GM18870 (cell line): ENCODE data around the gene KHSRP.
"Not testable (repeated sequence)": the region's sequence is repeated elsewhere in the genome, so short reads cannot be mapped to it uniquely, and the experiment has no call there.

Experiments used
- ATAC-seq: cut with Tn5 transposase; IDR thresholded peaks from one replicate; pipeline ENCODE4 v1.9.1; 2021; ENCODE audit warnings: moderate library complexity; ENCODE audit not compliant: unreplicated experiment

The KHSRP gene

DNA sequence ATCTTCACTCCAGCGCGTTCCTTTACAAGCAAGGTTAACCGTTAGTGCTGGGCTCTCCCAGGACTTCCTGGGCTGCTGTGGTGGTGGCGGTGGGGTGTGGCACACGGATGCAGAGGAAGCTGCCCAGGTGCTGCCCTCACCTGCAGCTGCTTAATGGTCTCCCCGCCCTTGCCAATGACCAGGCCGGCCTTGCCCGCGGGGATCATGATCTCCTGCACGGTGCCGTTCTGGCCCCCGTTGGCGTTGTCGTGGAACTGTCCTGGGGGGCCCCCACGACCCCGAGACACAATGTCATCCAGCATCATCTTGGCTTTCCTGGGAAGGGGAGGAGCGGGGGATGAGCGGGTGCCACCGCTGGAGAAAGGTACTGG is 6.1 kb downstream of the KHSRP start:
- no peak for ATAC-seq

DNA sequence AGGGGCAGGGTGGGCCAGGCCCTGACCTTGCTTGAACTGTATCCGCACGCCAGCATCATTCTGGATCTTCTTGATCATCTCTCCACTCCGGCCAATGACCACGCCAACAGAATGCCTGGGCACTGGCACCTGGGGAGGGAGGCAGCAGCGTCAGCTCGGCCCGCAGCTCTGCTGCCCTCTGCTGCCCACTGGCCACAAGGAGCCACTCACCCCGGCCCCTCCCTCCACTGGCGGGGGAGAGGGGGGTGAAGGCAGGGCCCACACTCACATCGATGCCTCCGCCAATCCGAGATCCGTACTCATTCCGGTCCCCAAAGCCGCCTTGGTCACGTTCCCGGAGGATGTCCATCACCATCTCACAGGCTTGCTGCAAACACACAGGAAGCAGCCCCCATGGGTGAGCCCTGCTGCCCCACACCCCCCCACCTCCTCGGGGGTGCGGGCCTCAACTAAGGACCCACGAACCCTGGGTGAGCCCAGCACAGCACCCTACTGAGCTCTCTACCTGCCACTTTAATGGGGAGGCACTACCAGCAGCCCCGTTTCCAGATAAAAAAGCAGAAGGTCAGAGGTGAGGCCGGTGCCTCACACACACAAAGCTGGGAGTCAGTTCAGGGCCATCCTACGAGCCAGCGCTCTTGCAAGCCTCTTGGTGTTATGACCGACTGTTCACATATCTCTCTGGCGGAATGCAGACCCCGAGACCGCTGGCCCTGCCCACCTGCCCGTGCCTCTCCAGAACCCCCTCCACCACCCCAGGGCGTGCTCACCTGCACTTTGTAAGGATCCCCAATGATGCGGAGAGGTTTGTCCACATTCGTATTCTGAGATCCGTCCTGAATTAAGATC is 6.7 kb downstream of the KHSRP start:
- ATAC-seq: no peak

DNA sequence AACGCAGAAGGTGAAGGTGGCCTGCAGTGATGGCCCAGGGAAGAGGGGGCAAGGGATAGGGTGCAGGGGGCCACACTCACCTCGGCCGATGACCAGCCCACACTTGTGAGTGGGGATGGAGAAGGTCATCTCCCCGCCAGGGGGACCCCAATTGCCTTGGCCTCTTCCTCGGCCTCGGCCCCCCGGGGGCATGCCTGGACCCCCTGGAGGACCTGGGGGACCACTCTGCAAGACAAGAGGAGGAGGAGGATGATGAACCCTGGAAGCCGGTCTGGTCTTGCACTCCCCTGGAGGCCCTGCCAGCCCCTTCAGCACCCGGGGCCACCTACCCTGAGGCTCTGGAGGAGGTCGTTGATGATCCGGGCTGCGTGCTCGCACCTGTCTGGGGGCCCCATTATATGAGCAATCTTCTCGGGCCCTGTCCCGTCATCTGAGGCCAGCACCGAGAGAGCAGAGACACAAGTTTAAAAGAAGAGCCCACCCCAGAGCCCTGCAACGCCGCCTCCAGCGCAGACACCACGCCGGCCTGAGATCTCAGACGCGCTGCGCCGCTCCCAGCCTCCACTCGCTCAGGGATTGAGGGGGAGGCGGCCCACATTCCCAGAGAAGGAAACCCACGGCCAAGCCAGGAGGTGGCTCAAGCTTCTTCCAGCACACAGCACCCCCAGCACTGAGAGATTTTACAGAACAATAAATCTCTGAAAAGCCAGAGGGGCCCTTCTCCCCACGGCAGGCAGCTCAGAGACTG is 7.8 kb downstream of the KHSRP start:
- ATAC-seq: no peak

DNA sequence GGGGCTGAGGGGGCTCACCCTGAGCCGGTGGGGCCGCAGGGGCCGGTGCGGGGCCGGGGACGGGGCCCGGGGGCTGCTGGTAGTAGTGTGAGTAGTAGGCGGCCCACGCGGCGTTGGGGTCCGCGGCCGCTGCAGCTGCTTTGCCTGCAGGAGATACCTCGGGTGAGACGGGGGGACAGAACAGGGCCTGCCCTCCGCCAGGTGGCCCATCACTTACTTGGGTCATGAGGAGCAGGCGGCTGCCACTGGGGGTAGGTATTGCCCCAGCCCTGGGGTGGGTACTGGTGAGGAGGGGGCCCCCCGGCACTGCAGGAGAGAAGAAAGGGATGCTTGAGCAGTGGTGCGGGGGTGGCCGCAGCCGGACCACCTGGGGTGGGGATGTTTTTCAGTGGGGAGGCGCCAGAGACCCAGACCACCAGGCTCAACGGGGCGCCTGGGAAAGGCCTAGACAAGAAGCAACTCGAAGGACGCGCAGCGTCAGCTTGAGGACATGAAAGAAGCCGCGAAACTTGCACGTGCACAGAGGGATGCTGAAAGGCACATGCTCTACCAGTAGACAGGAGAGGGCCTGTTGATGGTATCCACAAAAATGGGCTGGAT is 8.9 kb downstream of the KHSRP start:
- ATAC-seq: no peak

DNA sequence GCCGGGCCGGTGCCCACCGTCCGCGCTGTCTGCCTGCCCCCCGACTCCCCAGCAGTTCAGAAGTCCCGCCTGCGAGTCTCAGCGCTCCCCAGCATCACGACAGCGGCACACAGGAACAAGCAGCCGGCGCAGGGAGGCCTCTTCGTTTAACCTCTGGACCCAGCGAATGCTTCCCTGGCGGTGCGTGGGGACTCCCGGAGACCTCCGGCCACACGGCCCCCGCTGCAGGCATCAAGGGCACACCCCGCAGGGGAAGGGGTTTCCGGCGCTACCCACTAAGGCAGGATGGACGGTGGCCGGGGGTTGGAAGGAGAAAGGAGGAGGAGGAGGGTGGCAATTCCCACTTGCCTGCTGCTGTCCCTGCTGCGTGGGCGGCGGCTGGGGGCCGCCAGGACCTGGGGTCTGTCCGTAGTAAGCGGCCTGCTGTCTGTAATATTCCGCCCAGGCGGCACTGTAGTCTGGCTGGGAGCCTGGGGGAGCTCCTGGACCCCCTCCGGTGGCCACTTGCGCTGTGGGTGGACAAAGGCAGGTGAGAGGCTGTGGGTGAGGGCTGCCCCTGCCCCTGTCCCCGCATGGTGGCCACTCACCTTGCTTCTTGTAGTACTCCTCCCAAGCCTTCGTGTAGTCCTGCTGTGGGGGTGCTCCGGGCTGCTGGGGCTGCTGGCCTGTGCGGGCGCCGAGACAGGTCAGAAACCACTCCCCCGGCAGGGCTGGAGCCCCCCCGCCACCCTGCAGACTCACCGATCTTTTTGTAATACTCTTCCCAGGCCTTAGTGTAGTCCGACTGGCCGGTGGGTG is 9.6 kb downstream of the KHSRP start:
- ATAC-seq: no peak

DNA sequence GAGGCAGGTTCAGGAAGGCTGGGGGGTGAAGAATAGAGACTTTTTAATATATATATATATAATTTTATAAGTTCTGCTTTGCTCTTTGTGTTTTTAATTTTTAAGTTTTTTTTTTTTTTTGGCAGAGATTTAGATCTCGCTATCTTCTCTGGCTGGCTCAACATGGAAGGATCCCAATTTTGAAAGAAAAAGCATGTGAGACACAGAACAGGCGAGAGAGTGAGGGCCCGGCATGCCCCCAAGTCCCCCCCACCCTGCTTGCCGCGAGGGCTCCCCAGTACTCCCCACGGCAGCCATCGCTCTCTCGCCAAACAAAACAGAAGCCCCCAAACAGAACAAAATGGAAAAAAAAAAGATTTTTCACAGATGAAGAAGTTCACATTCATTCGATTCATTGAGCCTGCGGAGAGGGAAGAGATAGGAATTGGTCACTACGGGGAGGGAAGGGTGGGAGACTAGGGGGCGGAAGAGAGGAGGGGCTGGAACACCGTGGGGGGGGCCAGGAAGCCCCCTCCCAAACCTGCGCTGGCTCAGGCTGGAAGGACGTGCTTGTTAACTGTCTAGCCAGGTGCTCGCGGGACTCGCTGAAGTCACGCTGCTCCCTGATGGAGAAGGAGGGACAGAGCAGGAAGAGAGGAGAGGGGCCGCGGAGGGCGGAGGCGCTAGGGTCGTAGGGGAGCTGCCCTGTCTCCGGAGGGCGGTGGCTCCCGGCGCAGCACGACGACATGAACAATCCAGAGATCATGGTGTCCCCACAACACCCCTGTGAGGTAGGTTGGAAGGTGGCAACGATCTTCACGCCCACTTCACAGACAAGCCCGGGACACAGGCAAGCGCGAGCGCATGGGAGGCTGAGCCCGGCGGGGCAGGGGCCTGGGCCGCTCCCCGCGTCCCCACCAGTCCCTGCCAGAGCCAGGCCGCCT is 10.6 kb downstream of the KHSRP start:
- ATAC-seq: no peak

DNA sequence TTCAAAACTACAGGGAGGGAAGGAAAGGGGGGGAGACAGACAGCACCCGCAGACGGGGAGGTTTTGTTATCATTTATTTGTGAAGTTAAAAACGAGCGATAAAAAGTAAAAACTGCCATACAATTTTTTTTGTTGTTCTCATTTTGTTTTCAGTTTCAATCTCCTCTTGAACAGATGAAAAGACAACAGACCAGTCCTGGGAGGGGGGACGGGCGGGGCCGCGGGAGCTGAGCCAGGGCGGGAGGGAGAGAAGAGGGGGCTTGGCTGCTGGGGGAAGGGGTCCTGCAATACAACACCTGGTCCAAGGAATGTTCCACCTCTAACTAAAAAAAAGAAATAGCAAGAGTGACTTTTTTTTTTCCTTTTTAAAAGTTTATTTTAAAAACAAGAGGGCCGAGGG is 11.3 kb downstream of the KHSRP start:
- no peak for ATAC-seq

DNA sequence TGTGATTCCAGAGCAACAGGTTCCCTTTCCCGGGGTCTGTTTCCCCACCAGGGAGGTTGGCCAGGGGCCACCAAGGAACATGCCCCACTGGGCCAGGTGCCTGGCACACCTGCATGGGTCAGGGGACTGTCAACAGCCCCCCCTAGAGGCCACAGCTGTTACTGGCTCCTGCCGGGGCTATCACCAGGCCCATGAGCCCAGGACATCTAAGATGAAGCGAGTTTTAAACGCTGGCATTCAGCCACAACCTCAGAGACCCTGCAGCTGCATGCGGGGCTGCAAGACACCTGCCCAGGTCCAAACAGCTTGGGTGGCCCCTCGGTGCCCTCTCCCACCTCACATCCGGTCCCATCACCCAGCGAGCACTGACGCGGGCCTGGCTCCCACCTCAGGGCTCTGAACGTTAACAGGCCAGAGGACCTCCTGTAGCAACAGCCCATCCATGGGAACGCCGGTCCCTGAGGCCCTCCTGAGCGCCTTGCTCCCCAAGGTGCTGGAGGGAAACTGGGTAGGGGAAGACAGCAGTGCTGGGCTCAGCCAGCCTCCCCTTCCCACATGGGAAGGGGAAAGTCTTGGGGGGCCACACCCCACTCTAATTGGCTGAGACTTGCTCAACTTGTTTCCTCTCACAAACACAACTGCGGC is 12.0 kb downstream of the KHSRP start:
- no peak for ATAC-seq

DNA sequence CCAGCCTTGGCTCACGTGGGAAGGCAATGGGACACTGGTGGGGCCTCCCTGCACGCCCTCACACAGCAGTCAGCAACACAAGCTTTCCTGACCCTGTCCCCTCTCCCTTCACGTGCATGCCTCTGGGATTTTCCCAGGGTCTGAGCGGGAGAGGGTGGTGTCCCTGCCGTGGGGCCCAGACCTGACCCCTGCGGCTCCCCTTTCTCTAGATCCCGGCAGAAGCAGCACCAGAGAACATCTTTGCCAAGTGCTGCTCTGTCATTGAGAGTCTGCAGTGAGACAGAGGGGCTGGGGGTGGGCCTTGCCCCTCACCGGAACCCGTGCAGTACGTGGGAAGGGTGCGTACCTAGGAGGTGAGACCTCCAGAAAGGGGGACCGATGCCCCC is 12.6 kb downstream of the KHSRP start:
- no peak for ATAC-seq

DNA sequence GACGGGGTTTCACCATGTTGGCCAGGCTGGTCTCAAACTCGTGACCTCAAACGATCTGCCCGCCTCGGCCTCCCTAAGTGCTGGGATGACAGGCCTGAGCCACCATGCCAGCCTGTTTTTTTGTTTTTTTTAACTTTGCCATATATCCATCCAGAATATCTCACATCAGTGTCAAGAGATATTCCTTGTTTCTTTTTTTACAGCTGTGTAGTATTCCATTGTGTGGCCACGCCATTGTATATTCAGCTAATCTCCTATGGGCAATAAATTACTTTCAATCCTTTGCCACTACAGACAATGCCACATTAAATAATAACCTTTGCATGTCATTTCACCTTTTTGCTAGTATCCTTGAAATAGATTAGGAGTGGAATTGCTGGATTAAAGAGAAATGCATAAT is 15.3 kb downstream of the KHSRP start:
- ATAC-seq: no peak

DNA sequence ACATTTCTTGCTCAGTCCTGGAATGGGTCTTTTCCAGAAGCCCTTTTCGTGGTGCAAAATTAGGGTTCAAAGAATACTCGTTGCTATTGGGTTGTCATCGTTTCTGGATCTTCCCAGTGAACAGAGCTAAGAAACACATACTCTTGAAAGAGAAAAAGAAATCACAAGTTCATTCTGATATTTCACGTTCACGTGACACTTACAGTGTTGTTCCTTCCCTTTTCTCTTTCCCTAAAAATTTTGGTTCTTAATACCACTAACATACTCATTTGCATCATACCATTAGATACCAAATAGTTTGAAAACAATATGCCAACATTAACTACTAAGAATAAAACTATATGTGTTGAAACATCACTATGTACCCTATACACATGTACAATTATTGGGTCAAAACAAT is 18.2 kb downstream of the KHSRP start:
- ATAC-seq: no peak

DNA sequence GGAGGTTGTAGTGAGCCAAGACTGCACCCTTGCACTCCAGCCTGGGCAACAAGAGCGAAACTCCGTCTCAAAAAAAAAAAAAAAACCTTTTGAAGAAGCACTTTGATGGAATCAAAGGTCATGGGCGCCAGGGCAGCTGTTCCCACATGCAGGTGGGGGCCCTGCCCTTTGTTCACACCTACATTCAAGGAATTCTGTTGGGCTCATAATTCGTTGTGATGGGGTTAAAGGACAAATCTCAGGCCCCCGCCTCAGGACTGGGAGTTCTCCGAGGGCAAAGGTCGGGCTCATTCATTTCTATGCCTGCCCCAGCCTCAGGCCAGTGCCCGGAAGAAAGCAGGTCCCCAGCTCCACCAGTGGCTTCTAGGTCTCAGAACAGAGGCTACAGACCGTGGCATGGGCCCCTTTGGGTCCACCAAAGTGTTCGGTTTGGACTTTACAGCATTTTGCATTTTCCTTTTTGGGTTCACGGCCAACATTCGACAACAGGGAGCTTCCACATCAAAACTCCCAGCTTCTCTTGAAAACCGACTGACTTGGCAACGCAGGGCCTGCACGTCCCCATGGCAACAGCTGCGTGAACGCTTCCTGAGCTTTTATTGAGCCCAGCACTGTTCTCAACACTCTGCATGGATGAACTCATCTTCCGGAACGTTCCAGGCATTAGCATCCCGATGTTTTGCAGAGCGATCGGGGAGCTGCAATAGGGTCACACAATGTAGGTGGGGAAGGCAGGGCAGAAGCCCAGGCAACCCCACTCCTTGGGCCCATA is 21.6 kb downstream of the KHSRP start:
- ATAC-seq: no peak

DNA sequence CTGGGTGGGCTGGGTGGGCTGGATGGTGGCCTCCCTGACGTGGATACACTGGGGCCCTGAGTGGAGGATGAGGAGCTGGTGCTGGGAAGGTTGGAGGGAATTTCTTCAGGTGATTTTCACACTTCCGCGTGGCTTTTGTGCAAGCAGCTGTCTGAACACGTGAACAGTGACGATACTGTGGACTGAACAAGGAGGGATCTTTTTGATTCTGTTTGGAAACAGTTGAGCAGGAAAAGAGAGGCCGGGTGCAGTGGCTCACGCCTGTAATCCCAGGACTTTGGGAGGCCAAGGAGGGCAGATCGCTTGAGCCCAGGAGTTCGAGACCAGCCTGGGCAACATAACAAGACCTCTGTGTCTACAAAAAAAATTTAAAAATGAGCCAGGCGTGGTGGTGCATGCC is 22.6 kb downstream of the KHSRP start:
- ATAC-seq: no peak

DNA sequence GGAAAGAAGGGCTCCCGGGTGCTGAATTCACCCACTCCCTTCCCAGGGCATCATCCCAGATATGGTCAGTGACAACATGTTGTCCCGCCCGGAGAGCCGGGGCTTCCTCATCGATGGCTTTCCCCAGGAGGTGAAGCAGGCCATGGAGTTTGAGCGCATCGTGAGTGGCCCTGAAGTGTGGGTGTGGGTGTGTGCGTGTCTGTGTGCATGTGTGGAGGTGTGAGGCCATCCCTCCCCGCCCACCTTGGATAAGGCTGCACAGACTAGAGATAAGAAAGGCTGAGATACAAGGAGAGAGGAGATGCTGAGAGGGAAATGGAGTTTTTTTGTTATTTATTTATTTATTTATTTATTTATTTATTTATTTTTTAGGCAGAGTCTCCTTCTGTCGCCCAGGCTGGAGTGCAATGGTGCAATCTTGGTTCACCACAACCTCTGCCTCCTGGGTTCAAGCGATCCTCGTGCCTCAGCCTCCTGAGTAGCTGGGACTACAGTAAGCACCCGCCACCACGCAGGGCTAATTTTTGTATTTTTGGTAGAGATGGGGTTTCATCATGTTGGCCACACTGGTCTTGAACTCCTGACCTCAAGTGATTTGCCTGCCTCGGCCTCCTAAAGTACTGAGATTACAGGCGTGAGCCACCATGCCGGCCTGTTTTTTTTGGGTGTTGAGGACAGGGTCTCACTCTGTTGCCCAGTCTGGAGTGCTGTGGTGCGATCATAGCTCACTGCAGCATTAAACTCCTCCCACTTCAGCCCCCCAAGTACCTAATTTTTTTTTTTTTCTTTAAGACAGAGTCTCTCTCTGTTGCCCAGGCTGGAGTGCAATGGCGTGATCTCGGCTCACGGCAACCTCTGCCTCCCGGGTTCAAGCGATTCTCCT is 24.3 kb downstream of the KHSRP start:
- ATAC-seq: not testable (repeated sequence)

DNA sequence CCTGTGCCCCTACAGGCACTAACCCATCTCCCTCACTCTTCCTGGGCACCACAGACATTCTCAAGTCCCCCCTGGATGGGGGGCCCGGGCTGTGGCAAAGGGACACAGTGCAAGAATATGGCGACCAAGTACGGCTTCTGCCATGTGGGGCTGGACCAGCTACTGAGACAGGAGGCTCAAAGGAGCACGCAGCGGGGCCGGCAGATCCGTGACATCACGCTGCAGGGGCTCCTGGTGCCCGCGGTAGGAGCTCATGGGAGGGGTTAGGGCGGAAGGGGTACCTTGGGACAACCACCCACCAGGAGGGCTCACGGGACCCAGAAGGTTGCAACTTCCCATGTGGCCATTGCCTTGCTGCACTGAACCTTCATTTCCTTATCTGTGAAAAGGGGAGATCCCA is 28.3 kb downstream of the KHSRP start:
- ATAC-seq: no peak

DNA sequence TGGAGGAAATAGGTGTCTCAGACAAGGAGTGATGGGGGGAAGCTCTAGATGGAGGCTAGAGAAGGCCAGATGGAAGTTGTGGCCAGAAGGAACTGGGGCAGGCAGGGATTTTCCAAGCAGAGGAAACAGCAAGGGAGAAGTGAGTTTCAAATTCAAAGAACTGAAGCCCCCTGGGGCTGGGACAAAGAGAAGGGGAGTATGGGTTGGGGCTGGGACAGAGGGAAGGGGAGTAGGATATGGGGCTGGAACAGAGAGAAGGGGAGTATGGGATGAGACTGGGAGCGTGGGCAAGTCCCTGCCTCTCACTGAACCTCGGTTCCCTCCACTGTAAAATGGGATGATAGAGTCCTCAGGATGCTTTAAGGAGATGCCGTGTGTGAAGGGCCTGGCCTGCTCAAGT is 29.8 kb downstream of the KHSRP start:
- no peak for ATAC-seq

DNA sequence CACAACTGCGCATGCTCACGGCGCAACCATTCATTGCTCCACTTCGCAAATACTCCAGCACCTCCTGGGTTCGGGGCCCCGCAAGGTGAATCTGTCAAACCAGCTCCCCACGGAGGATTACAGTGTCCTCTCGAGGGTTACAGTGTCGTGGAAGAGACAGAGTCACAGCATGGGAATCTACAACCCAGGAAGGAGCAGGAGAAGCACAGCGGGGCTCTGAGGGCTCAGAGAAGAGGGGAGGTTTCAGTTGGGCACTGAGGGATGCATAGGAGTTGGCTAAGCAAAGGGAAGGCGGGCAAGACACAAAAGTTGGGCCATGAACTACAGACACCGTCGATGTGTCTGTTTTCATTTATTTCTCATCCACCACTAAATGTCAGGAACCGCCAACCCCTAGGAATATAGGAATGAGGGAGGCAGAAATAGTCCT is 30.6 kb downstream of the KHSRP start:
- no peak for ATAC-seq
